Right ventricle myocardium superior (tissue), 1 donor: ENCODE measurements around the gene DHFR2. TPM values are rescaled to one million over a fixed set of nuclear protein-coding genes. Genes with fewer than 3 reads are reported as not detected.

Experiments
- ATAC-seq: fragments of 200-7000 bp; cut with Tn5 transposase; one replicate; pipeline ENCODE4 v1.9.1; 2020; ENCODE audit warnings: mild to moderate bottlenecking; ENCODE audit not compliant: poor library complexity
- DNase-seq: peaks from one replicate; pipeline ENCODE4 v3.0.0-alpha.2; 2020
- intact Hi-C: fragments of 100-400 bp; cut with DNase I; formaldehyde crosslinking; loops from one replicate; pipeline ENCODE4 v1.11.2; 2022
- total RNA-seq: library from RNA; stranded (reverse); fragmentation: NEBNext Ultra II Directional; extraction: Animal tissue kit (Norgen Biotek cat#: 25700); gene quantifications from one replicate; pipeline ENCODE4 v1.2.1, GENCODE V29; 2021
- donor health status: DM: no; HTN: yes; CAD: no; lungs with severe emphysema.

Gene DHFR2
- total RNA-seq, 1 donor from 2014 or later, result 2.7 TPM

GRCh38 chr3:94015025-94015424 is 47.7 kb downstream of the DHFR2 start:
- no peak for ATAC-seq
- no peak for DNase-seq
- intact Hi-C loops, result no loop called here

GRCh38 chr3:94012185-94012584 is 50.5 kb downstream of the DHFR2 start:
- no peak for ATAC-seq
- no peak for DNase-seq
- intact Hi-C loops, result no loop called here

DNA sequence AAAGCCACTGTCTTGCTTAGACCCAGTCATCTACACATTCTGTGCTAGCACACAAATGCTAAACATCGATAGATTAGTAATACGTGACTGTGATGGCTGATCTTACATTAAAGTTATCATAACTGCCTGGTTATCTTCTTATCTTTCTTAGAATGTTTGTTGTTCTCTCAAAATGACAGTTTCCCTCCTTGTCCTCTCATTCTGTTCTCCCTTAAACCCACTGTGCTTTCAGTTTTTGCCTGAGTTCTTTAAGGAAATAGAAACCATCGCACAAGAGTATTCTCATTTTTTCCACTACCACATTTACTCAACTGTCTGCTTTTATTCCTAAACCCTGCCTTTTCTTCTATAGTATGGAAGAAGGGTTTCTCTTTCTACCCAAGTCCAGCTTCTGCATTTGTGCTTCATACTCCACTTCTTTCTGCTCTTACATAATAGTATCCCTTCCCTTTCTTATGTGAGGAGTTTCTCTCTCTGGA is 51.4 kb downstream of the DHFR2 start:
- intact Hi-C loops, result no loop called here
- ATAC-seq, result no peak
- DNase-seq, result no peak

DNA sequence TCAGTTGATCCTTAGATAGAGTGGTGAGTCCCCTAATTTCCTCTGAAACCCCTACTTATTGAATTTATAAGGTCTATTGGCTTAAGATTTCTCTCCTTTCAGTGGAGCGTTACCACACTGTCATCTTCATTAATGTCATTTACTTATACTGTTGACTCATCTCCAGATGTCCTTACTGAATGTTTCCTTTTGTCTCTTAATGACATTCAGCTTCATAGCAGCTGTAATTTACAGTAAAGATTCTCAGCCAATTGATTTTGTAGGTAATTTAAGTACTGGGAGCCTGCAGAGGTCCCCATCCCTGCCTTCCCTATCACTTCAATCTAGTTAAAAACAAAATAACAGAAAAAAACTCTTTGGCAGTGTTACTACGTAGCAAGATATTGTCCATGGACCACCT is 53.1 kb downstream of the DHFR2 start:
- ATAC-seq (no peak), DNase-seq (no peak)
- intact Hi-C loops, result no loop called here

GRCh38 chr3:94008253-94008652 is 54.5 kb downstream of the DHFR2 start:
- intact Hi-C loops, result no loop called here
- ATAC-seq, result no peak
- no peak for DNase-seq

Other genes starting within 250 kb of the DHFR2 start
- 19.8 TPM for gene PROS1, start 89.0 kb downstream of the DHFR2 start, total RNA-seq
- gene ARL13B, start 82.8 kb downstream of the DHFR2 start, total RNA-seq, result 3.0 TPM
- not detected for gene STX19, start 34.3 kb downstream of the DHFR2 start, total RNA-seq
- 4.0 TPM for gene NSUN3, start 145 bp upstream of the DHFR2 start, total RNA-seq